ENCODE data around the gene ST6GALNAC3.
"Not testable (repeated sequence)": the region's sequence is repeated elsewhere in the genome, so short reads cannot be mapped to it uniquely, and the experiment has no call there.

The ST6GALNAC3 gene

DNA sequence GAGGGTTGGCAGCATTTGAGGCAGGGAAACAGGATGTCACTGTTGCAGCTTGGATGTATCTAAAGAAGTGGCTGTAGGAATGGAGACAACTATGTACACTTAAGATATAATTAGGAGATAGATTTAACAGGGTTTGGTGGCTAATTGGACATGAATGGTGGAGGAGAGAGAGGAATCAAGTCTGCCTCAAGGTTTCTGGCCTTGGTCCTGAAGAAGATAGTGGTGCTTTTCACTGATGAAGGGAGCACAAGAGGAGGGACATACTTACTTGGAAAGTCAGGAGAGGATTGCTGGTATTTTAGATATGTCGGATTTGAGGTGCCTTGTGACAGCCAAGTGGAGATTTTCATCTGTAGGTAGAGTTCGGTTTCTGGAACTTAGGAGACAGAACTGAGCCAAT is 123.9 kb downstream of the ST6GALNAC3 start:
- no peak for DNase-seq (ENCODE audit: low spot score)

DNA sequence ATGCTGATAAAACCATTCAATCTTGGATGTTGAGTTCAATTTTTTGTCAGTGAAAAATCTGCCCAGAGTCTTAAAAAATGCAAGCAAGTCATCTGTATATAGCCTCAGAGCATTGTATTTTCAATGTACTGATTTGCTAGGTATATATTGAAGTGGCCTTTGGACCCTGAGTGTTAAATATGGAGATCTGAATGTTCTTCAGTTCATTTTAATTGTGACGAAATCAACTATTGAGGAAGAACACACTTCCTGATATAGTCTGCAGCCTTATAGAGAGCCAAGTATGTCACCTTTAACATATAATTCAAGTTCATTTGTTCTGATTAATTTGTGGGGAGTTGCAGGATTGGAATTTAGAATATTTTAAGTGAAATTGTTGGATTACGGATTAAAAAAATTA is 128.1 kb downstream of the ST6GALNAC3 start:
- no peak for DNase-seq (ENCODE audit: low spot score)

DNA sequence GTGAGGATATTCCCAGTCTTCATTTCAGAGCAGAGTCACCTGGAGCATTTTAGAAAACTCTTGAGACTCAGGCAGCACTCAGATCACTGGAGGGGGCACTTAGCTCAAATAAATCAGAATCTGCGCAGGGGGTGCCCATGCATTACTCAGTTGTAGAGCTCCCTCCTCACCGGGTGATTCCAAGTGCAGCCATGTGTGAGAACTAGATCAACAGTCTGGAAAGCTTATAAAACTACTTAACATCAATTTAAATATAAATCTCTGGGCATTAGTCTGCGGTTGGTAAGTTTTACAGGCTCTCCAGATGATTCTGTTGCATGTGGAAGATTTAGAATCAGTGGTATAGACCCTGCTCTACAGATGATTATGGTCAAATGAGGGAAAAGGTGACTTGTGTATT is 128.6 kb downstream of the ST6GALNAC3 start:
- DNase-seq (ENCODE audit: low spot score), result no peak

- DNase-seq (ENCODE audit: low spot score), result no peak
Measured at GRCh38 chr1:76209238-76209637, 134.7 kb downstream of the ST6GALNAC3 start.

DNA sequence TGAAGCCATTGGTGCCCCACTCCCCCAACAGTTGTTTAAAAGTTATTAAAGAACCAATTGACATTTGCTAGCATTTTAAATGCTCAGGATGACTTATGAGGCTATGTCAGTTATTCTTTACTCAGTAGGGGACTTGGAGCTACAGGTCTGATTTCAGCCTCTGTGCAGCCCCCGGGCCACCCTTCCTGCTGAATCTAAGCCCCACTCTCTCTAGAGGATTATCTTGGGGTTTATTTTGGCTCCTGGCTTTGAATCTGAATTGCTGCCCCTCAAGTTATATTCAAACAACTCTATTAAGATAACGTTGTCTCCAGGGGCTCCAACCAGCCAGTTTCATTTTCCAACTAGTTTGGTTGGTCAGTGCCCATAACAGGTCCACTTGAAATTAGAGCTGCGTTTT is 135.1 kb downstream of the ST6GALNAC3 start:
- no peak for DNase-seq (ENCODE audit: low spot score)

GRCh38 chr1:76210160-76210559 is 135.6 kb downstream of the ST6GALNAC3 start:
- DNase-seq (ENCODE audit: low spot score), result no peak

DNA sequence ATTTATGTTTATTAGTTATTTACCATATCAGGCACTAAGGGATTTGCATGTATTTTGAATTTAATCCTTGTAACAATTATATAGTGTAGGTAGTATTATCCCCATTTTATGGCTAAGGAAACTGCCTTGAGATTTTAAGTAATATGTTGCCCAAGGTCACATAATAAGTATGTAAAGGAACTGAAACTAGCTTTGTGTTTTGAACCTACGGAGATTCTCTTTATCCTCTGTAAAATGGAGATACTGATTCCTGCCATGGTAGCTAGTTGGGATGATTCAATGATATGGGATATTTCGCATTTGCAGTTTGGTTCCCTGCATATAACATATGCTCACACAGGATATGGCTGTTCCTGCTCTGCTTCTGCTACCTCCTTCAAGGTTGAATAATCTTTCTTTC is 144.3 kb downstream of the ST6GALNAC3 start:
- DNase-seq (ENCODE audit: low spot score), result no peak

- DNase-seq (ENCODE audit: low spot score), result no peak
Measured at GRCh38 chr1:76219366-76219818, 144.8 kb downstream of the ST6GALNAC3 start.

- DNase-seq (ENCODE audit: low spot score), result no peak
Measured at GRCh38 chr1:76224752-76225151, 150.2 kb downstream of the ST6GALNAC3 start.

- DNase-seq (ENCODE audit: low spot score), result no peak
Measured at GRCh38 chr1:76225526-76225925, 151.0 kb downstream of the ST6GALNAC3 start.

DNA sequence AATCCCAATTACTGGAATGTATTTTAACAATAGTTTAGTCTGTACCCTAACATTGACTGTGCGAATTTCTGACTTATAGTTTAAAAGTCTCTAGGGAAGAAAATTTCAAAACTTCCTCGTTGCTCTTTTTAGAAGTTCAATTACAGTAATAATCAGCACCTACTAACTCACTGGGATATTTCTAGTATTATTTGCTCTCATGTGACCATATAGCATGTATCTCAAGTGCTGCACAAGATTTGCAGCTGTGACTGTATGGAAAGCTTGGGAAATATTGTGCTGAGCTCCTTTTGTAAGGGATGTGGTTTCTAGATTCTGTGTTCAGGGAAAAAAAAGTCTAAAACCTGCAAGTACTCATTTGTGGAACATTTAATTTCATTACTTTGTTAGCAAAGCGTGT is 153.1 kb downstream of the ST6GALNAC3 start:
- no peak for DNase-seq (ENCODE audit: low spot score)

GRCh38 chr1:76229279-76230005 is 154.9 kb downstream of the ST6GALNAC3 start:
- no peak for DNase-seq (ENCODE audit: low spot score)

DNA sequence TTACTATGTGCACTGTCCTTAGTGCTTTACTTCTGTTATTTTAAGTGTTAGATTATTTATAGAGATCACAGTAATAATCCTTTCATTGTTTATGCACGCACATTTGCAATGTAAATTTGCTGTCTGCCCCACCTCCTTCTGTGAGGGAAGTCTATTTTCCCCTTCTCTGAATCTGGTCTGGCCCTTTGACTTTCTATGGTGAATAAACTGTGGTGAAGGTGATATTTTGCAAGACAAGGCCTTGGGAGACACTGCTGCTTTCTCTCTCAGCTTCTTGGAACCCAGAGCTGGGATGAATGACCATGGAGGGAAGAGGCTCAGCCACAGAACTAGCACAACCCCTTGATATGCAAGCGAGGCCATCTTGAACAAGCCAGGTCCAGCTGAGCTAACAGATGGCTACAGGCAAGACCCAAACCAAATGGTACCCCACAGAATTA is 156.3 kb downstream of the ST6GALNAC3 start:
- DNase-seq (ENCODE audit: low spot score), result no peak

- no peak for DNase-seq (ENCODE audit: low spot score)
Measured at GRCh38 chr1:76231320-76231719, 156.8 kb downstream of the ST6GALNAC3 start.

DNA sequence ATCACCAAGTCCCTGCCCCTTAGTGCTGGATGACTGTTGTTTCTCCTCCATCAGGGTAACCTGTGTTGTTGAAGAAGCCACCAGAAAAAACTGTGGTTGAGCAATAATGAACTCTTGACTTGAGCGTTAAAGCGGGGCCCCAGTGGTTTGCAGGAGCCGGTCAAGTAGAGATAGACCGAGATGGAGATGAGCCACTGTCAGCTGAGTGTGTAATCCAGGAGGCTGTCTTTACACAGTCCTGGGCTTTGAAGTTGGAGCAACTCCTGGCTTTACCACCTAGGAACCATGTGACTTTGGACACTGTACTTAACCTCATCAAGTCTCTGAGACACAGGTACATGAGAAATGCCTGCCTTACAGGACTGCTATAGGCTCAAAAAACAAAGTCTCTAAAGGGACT is 158.1 kb downstream of the ST6GALNAC3 start:
- no peak for DNase-seq (ENCODE audit: low spot score)

DNA sequence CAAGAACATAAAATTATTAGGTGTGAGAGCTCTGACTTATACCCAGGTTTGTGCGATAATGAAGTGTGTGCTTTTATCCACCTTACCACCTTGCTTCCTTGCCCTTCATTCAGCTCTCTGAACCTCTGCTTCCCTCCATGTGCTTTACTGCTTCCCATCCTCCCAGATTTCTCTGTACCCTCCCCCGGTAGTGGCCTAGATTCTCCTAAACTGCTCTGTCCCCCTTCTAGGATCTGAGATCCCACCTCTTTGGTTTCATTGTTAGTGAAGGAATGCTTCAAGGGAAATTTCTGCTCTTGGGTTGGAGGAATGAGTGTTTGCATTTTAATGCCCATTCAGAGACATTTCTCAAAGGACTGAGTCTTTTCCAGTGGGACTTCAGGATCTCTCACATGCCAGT is 159.5 kb downstream of the ST6GALNAC3 start:
- no peak for DNase-seq (ENCODE audit: low spot score)

DNA sequence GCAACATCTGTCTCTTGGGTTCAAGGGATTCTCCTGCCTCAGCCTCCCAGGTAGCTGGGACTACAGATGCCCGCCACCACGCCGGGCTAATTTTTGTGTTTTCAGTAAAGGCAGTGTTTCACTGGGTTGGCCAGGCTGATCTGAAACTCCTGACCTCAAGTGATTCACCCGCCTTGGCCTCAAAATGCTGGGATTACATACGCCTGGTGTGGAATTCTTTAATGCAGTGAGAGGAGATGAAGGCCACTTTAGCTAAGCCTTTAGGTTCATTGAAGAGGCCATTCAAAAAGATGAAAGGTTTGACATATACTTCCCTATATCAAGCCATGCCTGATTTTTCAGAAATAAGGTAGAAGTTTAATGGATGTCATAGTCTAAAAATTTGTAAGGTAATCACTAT is 162.7 kb downstream of the ST6GALNAC3 start:
- DNase-seq (ENCODE audit: low spot score), result no peak

- no peak for DNase-seq (ENCODE audit: low spot score)
Measured at GRCh38 chr1:76238094-76238628, 163.6 kb downstream of the ST6GALNAC3 start.

- DNase-seq (ENCODE audit: low spot score), result no peak
Measured at GRCh38 chr1:76239470-76239918, 164.9 kb downstream of the ST6GALNAC3 start.

GRCh38 chr1:76240316-76240715 is 165.8 kb downstream of the ST6GALNAC3 start:
- no peak for DNase-seq (ENCODE audit: low spot score)

DNA sequence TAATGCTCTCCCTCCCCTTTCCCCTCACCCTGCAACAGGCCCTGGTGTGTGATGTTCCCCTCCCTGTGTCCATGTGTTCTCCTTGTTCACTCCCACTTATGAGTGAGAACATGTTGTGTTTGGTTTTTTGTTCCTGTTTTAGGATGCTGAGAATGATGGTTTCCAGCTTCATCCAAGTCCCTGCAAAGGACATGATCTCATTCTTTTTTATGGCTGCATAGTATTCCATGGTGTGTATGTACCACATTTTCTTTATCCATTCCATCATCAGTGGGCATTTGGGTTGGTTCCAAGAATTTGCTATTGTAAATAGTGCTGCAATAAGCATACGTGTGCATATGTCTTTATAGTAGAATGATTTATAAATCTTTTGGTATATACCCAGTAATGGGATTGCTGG is 168.0 kb downstream of the ST6GALNAC3 start:
- not testable (repeated sequence) for DNase-seq (ENCODE audit: low spot score)

DNA sequence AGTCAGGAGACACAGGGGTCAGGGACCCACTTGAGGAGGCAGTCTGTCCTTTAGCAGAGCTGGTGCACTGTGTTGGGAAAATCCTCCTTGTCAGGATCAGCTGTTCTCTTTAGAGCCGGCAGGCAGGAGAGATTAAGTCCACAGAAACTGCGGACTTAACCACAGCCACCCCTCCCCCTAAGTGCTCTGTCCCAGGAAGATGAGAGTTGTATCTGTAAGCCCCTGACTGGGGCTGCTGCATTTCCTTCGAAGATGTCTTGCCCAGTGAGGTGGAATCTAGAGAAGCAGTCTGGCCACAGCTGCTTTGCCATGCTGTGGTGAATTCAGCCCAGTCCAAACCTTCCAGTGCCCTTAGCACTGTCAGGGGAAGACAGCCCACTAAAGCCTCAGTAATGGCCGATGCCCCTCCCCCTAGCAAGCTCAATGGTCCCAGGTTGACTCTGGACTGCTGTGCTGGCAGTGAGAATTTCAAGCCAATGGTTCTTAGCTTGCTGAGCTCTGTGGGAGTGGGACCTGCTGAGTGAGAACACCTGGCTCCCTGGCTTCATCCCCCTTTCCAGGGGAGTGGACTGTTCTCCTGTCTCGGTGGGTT is 172.8 kb downstream of the ST6GALNAC3 start:
- DNase-seq (ENCODE audit: low spot score), result no peak

DNA sequence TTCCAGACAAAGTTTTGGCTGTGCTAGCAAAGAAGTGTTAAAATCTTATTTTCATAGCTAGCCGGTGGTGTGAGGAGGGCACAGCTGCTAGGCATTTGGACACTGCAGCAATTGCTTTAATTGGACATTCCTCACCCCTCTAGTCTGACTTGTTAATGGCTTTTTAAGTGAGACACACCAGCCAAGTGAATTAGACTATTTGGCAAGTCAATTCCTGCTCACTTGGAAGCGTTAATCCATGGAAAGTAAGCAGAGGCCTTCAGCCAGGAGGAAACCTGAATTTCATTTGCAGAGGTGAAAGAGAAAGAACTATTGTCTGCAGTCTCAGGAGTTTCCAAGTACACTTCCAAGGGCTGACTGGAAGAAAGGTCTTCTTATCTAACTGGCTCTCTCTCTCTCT is 175.7 kb downstream of the ST6GALNAC3 start:
- DNase-seq (ENCODE audit: low spot score), result no peak
